NCI-H345 (cell line): Measurements from ENCODE around the gene CLUH.

Source experiments
- DNase-seq: peaks from one replicate; lab custom pipeline; 2025; lab: John Stamatoyannopoulos, UW

CLUH gene

GRCh38 chr17:2721603-2722002 lies 10.0 kb upstream of the CLUH start:
- DNase-seq, result no peak

DNA sequence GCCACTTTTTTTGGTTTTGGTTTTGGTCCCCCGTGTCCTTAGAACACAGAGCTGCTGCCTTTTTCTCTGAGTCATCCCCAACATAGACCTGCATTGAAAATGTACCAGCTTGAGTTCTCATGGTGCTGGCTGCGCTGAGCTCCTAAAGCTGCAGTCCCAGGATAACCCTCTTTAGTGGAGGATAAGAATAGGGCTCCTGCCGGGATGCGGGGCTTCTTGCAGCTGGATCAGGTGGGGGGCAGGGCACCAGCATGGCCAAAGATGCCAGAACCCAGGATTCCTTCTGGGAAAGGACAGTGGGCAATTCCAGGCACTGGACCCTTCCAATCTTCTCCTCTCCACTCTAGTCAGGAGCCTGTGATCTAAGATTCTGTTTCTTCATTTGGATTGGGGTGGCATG lies 8.3 kb upstream of the CLUH start:
- no peak for DNase-seq

DNA sequence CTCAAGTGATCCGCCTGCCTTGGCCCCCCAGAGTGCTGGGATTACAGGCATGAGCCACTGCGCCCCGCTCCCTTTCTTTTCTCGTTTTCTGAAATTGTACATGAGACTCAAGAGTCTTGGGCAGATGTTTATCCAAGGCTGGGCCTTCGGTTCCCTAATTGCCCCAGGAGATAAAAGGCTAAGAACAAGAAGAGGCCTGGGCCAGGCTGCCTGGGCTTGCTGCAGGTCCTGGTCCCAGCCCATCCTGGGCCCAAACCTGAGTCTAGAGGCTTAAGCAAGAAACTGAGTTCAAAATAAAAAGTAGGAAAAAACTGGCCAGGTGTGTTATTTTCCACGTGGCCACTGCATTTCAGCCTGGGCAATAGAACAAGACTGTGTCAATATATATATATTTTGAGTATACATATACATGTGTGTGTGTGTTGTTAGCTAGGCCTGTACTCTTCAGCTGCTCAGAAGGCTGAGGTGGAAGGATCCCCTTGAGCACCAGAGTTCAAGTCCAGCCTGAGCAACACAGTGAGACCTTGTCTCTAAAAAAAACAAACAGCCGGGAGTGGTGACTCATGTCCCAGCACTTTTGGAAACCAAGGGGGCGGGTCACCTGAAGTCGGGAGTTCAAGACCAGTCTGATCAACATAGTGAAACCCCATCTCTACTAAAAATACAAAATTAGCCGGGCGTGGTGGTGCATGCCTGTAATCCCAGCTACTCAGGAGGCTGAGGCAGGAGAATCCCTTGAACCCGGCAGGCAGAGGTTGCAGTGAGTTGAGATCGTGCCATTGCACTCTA lies 6.8 kb upstream of the CLUH start:
- DNase-seq, result no peak

- DNase-seq, result no peak
Observed at GRCh38 chr17:2716649-2717048, 5.1 kb upstream of the CLUH start.

DNA sequence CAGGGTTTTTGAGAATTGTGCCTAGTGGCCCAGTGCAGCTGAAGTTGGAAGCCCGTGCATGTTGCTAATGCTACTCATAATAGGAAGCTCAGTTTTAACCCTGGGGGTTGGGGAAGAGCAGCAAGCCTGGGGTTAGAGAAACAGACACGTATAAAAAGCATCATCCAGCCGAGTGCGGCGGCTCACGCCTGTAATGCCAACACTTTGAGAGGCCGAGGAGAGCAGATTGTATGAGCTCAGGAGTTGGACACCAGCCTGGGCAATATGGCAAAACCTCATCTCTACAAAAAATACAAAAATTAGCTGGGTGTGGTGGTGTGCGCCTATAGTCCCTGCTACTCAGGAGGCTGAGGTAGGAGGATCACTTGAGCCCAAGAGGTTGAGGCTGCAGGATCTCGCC lies 2.3 kb upstream of the CLUH start:
- DNase-seq, result no peak

- no peak for DNase-seq
Observed at GRCh38 chr17:2712300-2713043, 908 bp upstream of the CLUH start.

- no peak for DNase-seq
Observed at GRCh38 chr17:2710803-2711607, 559 bp downstream of the CLUH start.

DNA sequence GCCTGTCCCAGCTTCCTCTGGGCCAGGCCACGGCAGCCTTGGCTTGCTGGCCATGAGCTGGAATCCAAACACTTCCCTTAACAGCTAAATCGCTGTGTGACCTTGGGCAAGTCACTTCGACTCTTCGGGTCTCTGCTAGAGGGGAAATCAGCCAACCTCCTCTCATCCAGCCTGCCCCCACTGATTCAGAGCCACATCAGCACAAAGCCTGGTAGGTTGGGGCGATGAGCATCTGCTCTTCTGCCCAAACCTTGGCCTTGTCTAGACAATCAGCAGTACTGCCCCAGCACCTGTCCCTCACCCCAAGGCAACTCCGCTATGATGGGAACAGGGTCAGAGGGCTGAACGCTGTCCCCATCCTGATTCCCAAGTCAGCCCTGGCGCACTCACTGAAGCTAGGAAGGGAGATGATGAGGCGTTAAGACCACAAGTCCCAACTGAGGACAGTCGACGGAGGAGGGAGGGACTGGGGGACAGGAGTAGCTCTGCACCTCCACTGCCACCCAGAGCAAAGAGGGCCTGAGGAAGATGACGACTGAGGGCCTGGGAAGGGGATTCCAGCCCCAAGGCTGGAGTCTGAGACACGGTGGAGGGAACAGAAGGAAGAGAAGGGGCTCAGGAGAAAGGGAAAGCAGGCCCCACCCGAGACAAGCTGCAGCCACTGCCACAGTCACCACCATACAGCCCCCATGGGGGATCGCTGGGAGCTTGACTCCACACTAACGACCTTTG lies 1.3 kb downstream of the CLUH start:
- DNase-seq, result no peak

DNA sequence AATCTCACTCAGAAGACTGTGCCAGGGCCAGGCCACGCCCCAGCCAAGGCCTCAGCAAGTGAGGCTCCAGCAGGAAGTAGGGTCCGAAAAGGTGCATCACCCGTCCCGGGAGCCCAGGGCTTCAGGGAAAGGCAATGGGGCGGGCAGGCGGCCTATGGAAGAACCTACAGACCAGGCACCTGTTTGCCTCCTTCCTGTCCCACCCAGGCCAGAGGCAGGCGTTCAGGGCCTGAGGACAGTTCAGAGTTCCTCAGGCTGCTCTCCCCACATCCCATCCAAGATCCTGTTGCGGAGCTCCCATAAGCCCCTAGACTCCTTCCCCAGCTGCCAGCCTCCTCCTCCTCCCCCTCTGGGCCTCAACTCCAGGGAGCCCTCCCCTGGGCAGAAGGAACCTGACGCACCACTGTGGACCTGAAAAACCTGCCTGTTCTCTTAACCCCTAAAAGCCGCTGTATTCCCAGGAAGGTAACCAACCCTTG lies 2.3 kb downstream of the CLUH start:
- no peak for DNase-seq

DNA sequence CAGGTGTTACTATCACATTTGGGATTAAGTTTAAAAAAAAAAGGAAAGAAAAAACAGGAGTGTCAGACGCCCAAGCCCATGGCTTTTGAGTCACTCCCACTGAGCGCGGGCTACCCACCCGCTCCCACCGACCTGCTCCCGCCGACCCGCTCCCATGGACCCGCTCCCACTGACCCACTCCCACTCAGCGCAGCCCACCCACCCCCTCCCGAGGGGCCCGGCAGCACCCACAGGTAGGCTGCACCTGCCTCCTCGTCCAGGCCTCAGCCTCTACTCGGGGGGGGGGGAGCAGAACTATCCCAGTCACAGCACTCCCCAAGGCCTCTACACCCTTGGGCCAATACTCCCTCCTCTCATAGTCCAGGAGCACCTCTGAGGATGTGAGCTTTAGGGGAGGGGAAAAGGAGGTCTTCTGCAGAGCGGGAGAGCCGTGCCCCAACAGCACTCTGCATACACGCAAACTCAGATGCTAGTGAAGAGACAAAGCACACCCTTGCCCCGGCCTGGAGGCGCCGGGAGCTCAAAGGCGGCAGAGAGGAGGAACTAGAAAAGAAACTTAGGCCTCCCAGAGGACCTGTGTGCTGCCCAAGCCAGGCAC lies 2.9 kb downstream of the CLUH start:
- DNase-seq, result no peak

DNA sequence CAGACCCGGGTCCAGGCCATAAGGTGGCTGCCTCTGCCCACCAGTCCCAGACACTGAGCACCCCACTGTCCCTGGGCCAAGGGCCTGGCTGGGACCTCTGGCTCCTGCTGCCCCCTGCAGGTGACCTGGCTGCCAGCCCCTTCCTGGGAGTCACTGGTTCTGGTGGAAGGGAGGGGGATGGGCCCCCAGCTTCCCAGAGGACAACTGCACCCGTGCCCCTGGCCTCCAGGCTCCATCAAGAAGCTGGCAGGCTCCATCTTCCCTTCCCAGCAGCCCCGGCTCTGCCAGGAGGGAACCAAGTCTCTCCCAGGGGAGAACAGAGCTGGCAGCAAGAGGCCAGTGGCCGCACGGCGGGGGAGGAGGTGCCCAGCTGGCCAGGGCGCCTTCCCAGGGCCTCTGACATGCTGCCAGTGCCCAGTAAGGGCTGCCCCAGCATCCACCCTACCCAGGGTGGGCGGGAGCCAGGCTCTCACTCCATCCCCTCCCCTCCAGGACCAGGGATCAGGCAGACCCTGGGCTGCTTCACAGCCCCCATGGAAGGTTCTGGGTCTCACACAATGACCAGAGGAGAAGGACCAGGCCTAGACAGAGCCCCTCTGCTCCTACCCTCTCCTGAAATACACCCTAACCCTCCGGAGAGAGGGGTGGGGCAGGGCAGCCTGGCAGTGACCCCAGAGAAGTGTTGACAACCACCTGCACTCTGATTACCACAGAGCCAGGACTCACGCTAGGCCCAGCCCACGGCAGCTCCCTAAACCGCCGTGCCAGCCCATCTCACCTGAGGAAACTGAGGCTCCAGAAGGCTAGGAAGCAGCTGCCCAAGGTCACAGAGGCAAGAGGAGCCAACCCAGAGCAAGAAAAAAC lies 3.6 kb downstream of the CLUH start:
- no peak for DNase-seq

GRCh38 chr17:2706911-2707510 lies 4.6 kb downstream of the CLUH start:
- DNase-seq, result no peak

DNA sequence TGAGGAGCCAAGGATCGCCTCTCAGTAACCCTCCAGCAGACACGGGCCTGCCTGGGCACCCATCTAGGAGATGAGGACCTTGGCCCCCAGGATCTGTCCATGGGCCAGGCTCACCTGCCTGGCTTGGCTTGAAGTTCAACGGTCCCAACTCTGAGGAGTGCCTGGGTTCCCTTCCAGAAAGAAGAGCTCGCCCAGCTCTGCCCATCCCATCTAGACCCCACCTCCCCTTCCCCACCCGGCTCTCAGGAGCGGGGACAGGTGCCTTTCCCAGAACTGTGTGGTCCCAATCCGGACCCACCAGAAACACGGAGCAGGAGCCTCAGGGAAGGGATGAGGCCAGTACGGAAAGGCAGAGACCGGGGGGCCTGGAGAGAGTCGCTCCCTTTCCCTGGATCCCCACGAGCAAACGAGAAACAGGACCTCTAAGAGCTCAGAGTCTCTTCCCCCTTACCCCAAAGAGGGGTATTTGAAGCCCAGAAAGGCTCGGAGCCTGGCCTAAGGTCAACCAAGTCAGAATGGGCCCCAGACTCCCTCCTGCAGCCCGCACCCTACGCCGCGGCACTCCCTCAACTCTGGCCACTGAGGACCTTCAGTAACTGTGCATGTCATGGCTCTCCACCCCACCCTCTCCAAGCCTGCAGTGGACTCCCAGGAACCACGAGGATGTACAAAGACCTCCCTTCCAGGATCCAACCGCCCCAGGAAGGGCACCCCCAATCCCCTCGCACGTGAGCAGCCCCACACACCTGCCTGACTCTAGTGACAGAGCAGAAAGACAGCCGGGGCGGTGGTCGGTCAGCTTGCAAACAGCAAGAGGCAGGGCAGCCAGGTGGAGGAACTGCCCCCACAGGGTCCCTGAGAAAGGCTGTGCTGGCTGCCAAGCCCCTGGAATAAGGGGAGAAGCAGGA lies 5.4 kb downstream of the CLUH start:
- DNase-seq, result no peak

DNA sequence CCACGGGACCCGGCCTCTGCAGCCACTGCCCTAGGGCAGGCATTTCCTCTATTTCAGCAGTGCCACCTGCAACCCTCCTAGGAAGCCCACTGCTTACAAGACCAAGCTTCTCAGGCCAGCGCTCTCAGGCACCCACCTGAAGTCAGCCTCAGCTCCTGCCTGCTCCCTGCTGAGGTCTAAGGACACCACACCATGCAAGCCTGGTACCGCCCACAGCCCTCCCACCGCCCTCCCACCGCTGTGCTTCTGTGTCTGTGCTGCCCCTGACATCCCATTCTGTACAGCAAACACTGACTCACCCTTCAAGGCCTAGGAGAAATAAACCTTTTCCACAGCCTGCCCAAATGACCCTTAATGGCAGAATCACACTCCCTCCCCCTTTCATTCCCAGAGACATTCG lies 6.3 kb downstream of the CLUH start:
- no peak for DNase-seq

- no peak for DNase-seq
Observed at GRCh38 chr17:2704890-2705248, 6.7 kb downstream of the CLUH start.

GRCh38 chr17:2704031-2704889 lies 7.3 kb downstream of the CLUH start:
- DNase-seq, result no peak

DNA sequence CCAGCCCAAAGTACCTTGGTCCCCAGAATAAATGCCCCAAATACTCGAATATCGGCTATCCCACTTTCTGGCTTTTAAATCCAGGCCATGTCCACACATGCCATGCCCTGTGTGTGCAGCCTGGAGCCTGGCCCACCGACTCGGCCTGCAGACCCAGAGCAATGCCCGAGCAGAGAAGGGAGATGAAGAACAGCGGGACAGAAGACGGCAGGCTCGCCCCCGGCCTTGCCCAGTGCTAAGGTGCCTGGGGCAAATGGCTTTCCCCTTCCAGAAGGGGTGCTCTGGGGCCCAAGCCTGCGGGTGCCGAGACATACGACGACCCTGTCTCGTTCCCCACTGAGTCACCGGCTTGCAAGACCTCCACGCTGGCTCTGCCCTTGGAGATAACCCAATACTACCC lies 8.0 kb downstream of the CLUH start:
- DNase-seq, result no peak

DNA sequence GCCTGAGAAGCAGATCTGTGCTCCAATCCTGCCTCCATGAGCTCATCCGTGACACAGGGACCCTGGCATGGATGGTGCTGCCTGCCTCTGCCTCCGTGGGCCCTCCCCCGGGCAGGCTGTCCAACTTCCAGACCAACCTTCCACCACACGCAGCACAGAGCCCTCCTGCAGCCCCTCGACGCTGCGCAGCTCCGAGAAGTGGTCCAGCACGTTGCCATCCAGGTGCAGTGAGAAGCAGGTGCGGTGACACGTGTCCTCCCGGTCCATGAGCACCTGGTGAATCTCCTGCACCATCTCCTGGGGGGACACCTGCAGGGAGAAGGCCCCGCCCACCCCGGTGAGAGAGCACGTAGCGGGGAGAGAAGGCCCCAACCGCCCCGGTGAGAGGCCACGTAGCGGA lies 8.4 kb downstream of the CLUH start:
- DNase-seq, result no peak
